ENCODE measurements around the gene TLE3. TPM values are rescaled to one million over a fixed set of nuclear protein-coding genes. Genes with fewer than 3 reads are reported as not detected.

The TLE3 gene
- total RNA-seq, 1 experiment from 2014 or later, result 98.2 TPM

DNA sequence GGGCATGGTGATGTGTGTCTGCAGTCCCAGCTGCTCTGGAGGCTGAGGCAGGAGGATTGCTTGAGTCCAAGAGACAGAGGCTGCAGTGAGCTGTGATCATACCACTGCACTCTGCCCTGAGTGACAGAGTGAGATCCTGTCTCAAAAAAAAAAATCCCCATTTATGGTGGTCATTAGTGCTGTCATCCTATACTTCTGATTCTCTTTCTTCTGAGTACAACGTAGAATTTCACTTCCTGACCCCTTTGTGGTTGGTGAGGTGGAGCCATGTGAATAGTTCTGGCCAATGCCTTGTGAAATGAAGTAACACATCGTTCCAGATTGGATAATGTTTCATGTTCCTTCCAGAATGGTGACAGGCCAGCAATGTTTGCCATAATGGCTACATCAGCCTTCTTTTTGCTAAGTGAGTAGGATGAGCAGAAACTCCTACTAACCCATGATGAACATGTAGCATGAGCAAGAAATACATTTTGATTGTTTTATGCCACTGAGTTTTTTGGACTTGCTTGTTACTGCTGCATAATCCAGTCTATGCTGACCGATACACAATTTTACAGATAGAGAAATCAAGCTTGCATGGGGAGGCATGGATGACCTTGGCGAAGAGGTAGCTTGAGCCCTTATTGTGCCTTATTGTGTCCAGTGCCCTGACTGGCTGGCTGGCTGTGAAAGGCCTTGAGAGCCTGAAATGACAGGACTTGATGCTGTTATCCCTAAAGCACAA is 30.9 kb upstream of the TLE3 start:
- no peak overlapping the region for H2BK20ac ChIP-seq (ENCODE audit: low read depth, low read length, poor library complexity, severe bottlenecking)
- no peak overlapping the region for H4K8ac ChIP-seq (replicated peaks; ENCODE audit: insufficient read length, low read depth, low read length)
- no peak overlapping the region for H4K5ac ChIP-seq (ENCODE audit: insufficient read length, low read depth, low read length)
- no peaks in the 10 kb centered on the region for H3K23me2 ChIP-seq (ENCODE audit: insufficient read length, low read depth, low read length, poor library complexity, severe bottlenecking)
- H2BK120ac ChIP-seq (ENCODE audit: low read depth, low read length, poor library complexity, severe bottlenecking), result no peak overlapping the region
- no peak overlapping the region for H3K4me2 ChIP-seq (ENCODE audit: insufficient read depth, insufficient read length, low read length)
- H3K79me2 ChIP-seq (ENCODE audit: insufficient read depth, low read length), result no peaks in the 10 kb centered on the region
- Mint-ChIP-seq H3K36me3 (ENCODE audit: insufficient read depth in 1 of 3, low read depth in 3 of 3) (no peaks in the 10 kb centered on the region), H3K9me3 (no peaks in the 10 kb centered on the region; a peak in 1 of 5 replicates), H3K27ac (no peak overlapping the region), H3K4me1 (no peaks in the 10 kb centered on the region), H3K4me3 (no peak overlapping the region), H3K27me3 (ENCODE audit: low read depth) (peaks cover 25% of the 10 kb centered on the region)
- no peak overlapping the region for H2AFZ ChIP-seq (ENCODE audit: low read length)
- no peak overlapping the region for H3K56ac ChIP-seq (ENCODE audit: insufficient read length, low read depth, low read length)
- no peaks in the 10 kb centered on the region for H3K9me3 ChIP-seq (ENCODE audit: control insufficient read depth, low read depth, low read length)
- H4K20me1 ChIP-seq (ENCODE audit: control insufficient read depth, insufficient read depth, insufficient read length), result no peaks in the 10 kb centered on the region
- no peak overlapping the region for H2BK5ac ChIP-seq (ENCODE audit: insufficient read length, low read length)
- H3K18ac ChIP-seq (ENCODE audit: insufficient read length, low read depth, low read length), result no peak overlapping the region
- H2AK5ac ChIP-seq (ENCODE audit: insufficient read length, low read length), result no peak overlapping the region
- H3K23ac ChIP-seq (ENCODE audit: insufficient read length, low read depth, low read length), result no peak overlapping the region
- WGBS (ENCODE audit: extremely low coverage, insufficient read length, low lambda C conversion rate), result no CpG with 5 or more reads among the region's 4 CpGs
- no peak overlapping the region for H4K91ac ChIP-seq (ENCODE audit: insufficient read length, low read depth, low read length)
- H2BK12ac ChIP-seq (ENCODE audit: insufficient read length, low read depth, low read length), result no peak overlapping the region
- H3K27me3 ChIP-seq (ENCODE audit: insufficient read depth, low read length), result no peaks in the 10 kb centered on the region
- no peak for DNase-seq
- no peaks in the 10 kb centered on the region for H3K79me1 ChIP-seq (ENCODE audit: insufficient read depth, low read depth, low read length, poor library complexity, severe bottlenecking)
- no peak overlapping the region for H3K14ac ChIP-seq (ENCODE audit: insufficient read depth, low read length)
- no peak overlapping the region for H2BK15ac ChIP-seq (ENCODE audit: low read depth, low read length)
- H3K9ac ChIP-seq (ENCODE audit: extremely low read depth, insufficient read length, low read length), result no peak overlapping the region
- no peak overlapping the region for H3K27ac ChIP-seq (ENCODE audit: insufficient read length, low read depth, low read length)
- TF ChIP-seq, protein P1, sequence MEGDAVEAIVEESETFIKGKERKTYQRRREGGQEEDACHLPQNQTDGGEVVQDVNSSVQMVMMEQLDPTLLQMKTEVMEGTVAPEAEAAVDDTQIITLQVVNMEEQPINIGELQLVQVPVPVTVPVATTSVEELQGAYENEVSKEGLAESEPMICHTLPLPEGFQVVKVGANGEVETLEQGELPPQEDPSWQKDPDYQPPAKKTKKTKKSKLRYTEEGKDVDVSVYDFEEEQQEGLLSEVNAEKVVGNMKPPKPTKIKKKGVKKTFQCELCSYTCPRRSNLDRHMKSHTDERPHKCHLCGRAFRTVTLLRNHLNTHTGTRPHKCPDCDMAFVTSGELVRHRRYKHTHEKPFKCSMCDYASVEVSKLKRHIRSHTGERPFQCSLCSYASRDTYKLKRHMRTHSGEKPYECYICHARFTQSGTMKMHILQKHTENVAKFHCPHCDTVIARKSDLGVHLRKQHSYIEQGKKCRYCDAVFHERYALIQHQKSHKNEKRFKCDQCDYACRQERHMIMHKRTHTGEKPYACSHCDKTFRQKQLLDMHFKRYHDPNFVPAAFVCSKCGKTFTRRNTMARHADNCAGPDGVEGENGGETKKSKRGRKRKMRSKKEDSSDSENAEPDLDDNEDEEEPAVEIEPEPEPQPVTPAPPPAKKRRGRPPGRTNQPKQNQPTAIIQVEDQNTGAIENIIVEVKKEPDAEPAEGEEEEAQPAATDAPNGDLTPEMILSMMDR (conservative IDR thresholded peaks at IDR 0.05), result no peak
- no peak overlapping the region for H3T11ph ChIP-seq (ENCODE audit: low read length)
- H3K4me1 ChIP-seq (ENCODE audit: insufficient read depth, low read length), result no peaks in the 10 kb centered on the region
- no peak overlapping the region for H3K4ac ChIP-seq (ENCODE audit: low read depth, low read length)

Measured in H9 (cell line).